GM18870 (cell line): ENCODE data around the gene PAPOLB.

Experiments
- ATAC-seq: cut with Tn5 transposase; IDR thresholded peaks from one replicate; pipeline ENCODE4 v1.9.1; 2021; ENCODE audit warnings: moderate library complexity; ENCODE audit not compliant: unreplicated experiment

PAPOLB gene

DNA sequence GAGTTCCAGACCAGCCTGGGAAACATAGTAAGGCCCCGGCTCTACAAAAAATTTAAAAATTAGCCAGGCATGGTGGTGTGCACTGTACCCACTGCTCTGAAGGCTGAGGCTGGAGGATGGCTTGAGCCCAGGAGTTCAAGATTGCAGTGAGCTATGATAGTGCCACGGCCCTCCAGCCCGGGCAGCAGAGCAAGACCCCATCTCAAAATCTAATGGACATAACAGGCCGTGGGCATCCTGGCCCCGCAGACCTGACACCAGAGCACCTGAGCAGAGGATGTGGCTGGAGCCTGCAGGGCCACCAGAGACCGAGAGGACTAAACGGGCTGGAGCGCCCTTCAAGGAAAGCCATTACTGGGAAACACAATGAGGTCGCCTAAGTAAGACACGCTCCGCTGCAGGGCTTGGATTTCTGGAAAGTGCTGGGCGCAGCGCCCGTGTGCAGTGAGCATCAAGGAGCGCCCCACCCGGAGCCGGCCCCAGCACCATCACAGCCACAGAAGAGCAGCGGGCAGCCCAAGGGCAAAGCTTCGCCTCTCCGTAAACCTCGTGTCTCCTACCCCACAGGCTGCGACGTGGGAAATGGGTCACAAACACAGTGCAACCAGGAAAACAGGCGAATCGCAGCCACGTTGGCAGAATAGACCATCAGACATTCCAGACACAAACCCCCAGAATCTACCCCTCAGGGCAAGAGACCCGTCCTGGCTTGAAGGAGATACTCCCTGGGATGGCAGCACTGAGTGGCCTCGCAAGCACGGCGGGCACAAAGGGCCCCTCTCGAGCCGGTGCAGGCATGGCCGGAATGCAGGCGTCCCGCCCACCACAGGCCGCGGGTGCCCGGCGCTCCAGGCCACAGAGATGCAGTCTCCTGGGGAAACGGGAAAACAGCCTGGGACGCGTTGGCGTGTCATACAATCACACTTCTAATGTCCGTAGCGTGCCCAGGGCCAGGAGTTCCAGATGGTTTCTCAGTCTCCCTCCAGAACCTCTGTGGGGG is 16.8 kb upstream of the PAPOLB start:
- no peak for ATAC-seq

GRCh38 chr7:4876586-4876985 is 14.8 kb upstream of the PAPOLB start:
- no peak for ATAC-seq

- no peak for ATAC-seq
Measured at GRCh38 chr7:4875391-4875790, 13.6 kb upstream of the PAPOLB start.

- ATAC-seq: no peak
Measured at GRCh38 chr7:4873071-4873944, 11.5 kb upstream of the PAPOLB start.

DNA sequence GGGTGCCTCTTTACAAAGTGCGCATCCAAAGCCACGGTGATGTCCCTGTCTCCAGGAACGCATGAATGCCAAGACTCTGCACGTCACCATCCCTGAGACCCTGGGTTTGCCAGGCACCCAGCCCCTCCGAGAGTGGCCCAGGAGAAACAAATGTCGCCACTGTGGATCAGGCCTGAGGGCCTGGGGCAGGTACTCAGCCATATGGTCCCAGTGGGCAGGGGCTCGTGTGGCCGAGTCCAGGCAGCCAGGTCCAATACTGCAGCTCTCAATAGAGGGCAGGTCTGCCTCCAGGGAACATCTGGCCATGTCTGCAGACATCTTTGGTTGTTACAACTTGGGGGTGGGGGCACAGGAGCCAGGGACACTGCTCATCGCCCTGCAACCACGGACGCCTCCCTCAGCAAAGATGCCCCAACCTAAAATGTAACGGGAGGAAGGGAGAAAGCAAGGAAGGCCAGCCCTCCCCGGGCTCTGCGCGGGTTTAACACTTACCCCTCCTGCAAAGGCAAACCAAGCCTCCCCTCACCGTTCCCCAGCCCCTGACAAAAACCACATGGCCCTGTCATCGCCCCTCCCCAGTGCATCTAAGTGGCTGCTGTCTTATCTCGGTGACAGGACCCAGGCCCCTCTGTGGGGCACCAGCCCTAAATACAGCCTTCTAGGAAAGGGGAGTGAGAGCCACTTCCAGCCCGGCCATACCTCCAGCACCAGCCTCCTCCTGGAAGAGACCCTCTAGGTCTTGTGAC is 10.3 kb upstream of the PAPOLB start:
- no peak for ATAC-seq

- no peak for ATAC-seq
Measured at GRCh38 chr7:4871056-4871680, 9.3 kb upstream of the PAPOLB start.

- no peak for ATAC-seq
Measured at GRCh38 chr7:4868493-4868892, 6.7 kb upstream of the PAPOLB start.

GRCh38 chr7:4866528-4867496 is 5.0 kb upstream of the PAPOLB start:
- no peak for ATAC-seq

DNA sequence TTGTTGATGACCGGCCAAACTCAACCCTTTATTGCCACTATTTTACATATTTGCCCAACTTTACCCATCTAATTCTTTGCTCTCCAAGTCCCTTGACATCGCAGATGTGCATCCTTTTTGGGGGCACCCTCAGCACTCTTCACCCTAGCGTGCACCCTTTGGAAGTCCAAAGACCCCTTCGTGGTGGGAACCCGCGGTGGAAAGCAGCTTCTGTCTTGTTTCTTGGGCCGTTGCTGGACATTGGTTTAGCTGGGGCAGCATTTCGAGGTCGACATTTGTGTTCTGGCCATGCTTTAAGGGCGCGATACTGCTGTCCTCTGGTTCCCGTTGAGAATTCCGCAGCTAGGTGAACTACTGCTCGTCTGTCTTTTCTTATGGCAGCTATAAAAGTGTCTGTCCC is 326 bp upstream of the PAPOLB start:
- no peak for ATAC-seq

- no peak for ATAC-seq
Measured at GRCh38 chr7:4861227-4861626, 603 bp downstream of the PAPOLB start.

- no peak for ATAC-seq
Measured at GRCh38 chr7:4857189-4857588, 4.6 kb downstream of the PAPOLB start.

GRCh38 chr7:4856336-4857057 is 5.3 kb downstream of the PAPOLB start:
- no peak for ATAC-seq

DNA sequence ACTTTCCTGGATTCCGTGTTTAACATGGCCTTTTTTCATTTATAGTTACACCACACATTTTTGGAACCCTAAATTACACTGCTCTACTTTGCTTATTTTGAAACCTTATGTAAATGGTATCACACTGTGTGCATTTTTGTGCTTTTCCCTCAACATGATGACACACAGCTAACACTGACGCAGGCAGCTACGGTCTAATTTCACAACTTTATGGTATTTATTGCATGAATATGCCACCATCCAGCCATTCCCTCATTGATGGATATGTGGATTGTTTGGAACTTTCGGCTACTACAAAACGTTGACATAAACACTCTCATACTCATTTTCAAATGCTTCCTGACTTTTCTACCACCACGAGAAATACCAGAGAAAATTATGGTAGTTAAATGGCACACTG is 6.9 kb downstream of the PAPOLB start:
- ATAC-seq: no peak

GRCh38 chr7:4851459-4852422 is 10.1 kb downstream of the PAPOLB start:
- ATAC-seq: no peak

DNA sequence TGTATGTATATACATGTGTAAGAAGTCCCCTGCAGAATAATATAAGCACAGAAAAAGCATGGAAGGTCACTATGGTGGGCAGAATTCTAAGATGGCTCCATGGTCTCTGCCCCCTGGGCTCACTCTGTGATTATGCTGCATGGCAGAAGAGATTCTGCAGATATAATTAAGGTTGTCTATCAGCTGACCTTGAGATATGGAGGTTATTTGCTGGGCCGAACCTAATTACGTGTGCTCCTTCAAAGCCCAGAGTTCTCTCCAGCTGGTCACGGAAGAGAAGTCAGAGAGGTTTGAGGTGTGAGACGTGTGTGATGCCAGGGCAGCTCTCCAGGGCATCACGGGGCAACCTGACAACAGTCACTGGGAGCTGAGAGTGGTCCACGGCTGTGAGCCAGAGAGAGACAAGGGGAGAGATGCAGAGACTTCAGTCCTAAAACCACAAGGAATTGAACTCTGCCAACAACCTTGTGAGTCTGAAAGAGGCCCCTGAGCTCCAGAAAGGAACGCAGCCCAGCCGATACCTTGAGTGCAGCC is 11.5 kb downstream of the PAPOLB start:
- no peak for ATAC-seq

- no peak for ATAC-seq
Measured at GRCh38 chr7:4849390-4849789, 12.4 kb downstream of the PAPOLB start.

DNA sequence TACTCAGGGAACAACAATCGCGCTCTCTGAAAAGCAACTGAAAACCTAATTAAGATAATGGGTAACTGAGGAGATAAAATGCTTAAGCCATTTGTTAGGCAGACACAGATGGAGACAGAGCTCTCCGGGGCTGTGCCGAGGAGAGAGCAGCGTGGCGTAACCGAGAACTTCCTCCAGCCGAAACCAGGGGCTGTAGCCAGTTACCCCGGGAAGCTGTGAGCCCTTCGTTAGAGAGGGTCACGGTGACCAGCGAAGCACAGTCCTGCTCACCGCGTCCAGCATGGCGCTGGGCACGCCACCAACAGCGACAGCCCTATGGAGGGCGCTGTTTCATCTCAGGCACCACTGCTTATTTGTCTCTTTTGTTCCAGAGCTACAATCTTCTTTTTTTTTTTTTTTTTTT is 16.1 kb downstream of the PAPOLB start:
- ATAC-seq: no peak
